ENCODE results near the gene PIAS1.

The PIAS1 gene

GRCh38 chr15:68063606-68064005 is 9.5 kb downstream of the PIAS1 start:
- no peak for DNase-seq (ENCODE audit: low spot score)

GRCh38 chr15:68073576-68074288 is 19.6 kb downstream of the PIAS1 start:
- no peak for DNase-seq (ENCODE audit: low spot score)

GRCh38 chr15:68075764-68076385 is 21.8 kb downstream of the PIAS1 start:
- no peak for DNase-seq (ENCODE audit: low spot score)

- DNase-seq (ENCODE audit: low spot score), result no peak
Observed at GRCh38 chr15:68078365-68078764, 24.2 kb downstream of the PIAS1 start.

- no peak for DNase-seq (ENCODE audit: low spot score)
Observed at GRCh38 chr15:68080334-68080733, 26.2 kb downstream of the PIAS1 start.

GRCh38 chr15:68080783-68081182 is 26.7 kb downstream of the PIAS1 start:
- DNase-seq (ENCODE audit: low spot score), result no peak

GRCh38 chr15:68081869-68082505 is 27.9 kb downstream of the PIAS1 start:
- no peak for DNase-seq (ENCODE audit: low spot score)

- no peak for DNase-seq (ENCODE audit: low spot score)
Observed at GRCh38 chr15:68082735-68083134, 28.6 kb downstream of the PIAS1 start.

- no peak for DNase-seq (ENCODE audit: low spot score)
Observed at GRCh38 chr15:68083463-68083862, 29.3 kb downstream of the PIAS1 start.

GRCh38 chr15:68085052-68085451 is 30.9 kb downstream of the PIAS1 start:
- DNase-seq (ENCODE audit: low spot score), result no peak

GRCh38 chr15:68091743-68092142 is 37.6 kb downstream of the PIAS1 start:
- no peak for DNase-seq (ENCODE audit: low spot score)

GRCh38 chr15:68096099-68096498 is 42.0 kb downstream of the PIAS1 start:
- no peak for DNase-seq (ENCODE audit: low spot score)

- no peak for DNase-seq (ENCODE audit: low spot score)
Observed at GRCh38 chr15:68097029-68097428, 42.9 kb downstream of the PIAS1 start.

- DNase-seq (ENCODE audit: low spot score), result no peak
Observed at GRCh38 chr15:68098465-68098864, 44.4 kb downstream of the PIAS1 start.

GRCh38 chr15:68100194-68100593 is 46.1 kb downstream of the PIAS1 start:
- no peak for DNase-seq (ENCODE audit: low spot score)

- no peak for DNase-seq (ENCODE audit: low spot score)
Observed at GRCh38 chr15:68103603-68104002, 49.5 kb downstream of the PIAS1 start.

GRCh38 chr15:68106656-68107055 is 52.5 kb downstream of the PIAS1 start:
- no peak for DNase-seq (ENCODE audit: low spot score)

- DNase-seq (ENCODE audit: low spot score), result no peak
Observed at GRCh38 chr15:68107142-68107541, 53.0 kb downstream of the PIAS1 start.

GRCh38 chr15:68112706-68113105 is 58.6 kb downstream of the PIAS1 start:
- no peak for DNase-seq (ENCODE audit: low spot score)

GRCh38 chr15:68113273-68113672 is 59.2 kb downstream of the PIAS1 start:
- no peak for DNase-seq (ENCODE audit: low spot score)

GRCh38 chr15:68113751-68114150 is 59.6 kb downstream of the PIAS1 start:
- DNase-seq (ENCODE audit: low spot score), result no peak

GRCh38 chr15:68114356-68114755 is 60.2 kb downstream of the PIAS1 start:
- no peak for DNase-seq (ENCODE audit: low spot score)

GRCh38 chr15:68114840-68115239 is 60.7 kb downstream of the PIAS1 start:
- DNase-seq (ENCODE audit: low spot score), result no peak

All from kidney capillary endothelial cell (primary cell).